Measurements from ENCODE around the gene REPS1. TPM values are rescaled to one million over a fixed set of nuclear protein-coding genes. Genes with fewer than 3 reads are reported as not detected.

The REPS1 gene
- total and polyA plus RNA-seq, 2 experiments from 2014 or later = 30.0 to 43.1 TPM

DNA sequence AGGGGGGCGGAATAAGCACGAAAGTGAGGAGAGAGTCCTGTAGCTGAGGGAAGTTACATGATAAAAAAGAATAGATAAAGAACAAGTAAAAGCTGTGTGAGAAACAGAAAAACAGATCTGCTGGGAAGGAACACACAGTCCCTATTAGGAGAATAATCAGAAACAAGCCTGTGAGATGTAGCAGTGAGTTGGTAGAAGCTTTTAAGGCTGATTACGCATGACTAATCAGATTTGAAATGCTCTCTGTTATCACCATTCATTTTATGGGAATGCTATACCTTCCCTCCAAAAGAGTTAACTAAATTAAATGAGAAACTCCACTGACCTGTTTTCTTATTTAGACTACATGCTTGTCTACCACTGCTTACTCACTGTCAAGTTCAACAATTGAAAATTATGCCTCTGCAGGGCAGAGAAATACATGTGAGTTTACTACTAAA is 15.8 kb downstream of the REPS1 start:
- Histone ChIP-seq H3K27ac (peak overlapping the region; percentile 33), H3K27me3 (no peaks in the 10 kb centered on the region), H3K9me2 (replicated peaks; ENCODE audit: insufficient read depth) (no peaks in the 10 kb centered on the region), H2AFZ (no peak overlapping the region), H3K9me3 (ENCODE audit: low read depth) (no peaks in the 10 kb centered on the region), H4K20me1 (ENCODE audit: insufficient read depth, poor library complexity, severe bottlenecking) (peaks cover 44% of the 10 kb centered on the region), H3K4me3 (no peak overlapping the region), H3K36me3 (replicated peaks; ENCODE audit: insufficient read depth, low read depth) (no peaks in the 10 kb centered on the region), H3K4me2 (peak overlapping the region; percentile 12), H3K79me2 (peaks cover 99% of the 10 kb centered on the region), H3K4me1 (ENCODE audit: insufficient read depth) (peaks cover 13% of the 10 kb centered on the region)
- no peak for TF ChIP-seq EZH2 (IDR thresholded peaks at IDR 0.05; ENCODE audit: borderline replicate concordance)
- no peak for DNase-seq (ENCODE audit: low spot score)
- WGBS (ENCODE audit: low lambda C conversion rate, missing lambda C conversion rate) = 75% methylated on average over 3 of the region's 3 CpGs

GRCh38 chr6:138971601-138972000 is 16.5 kb downstream of the REPS1 start:
- TF ChIP-seq EZH2phosphoT487 (IDR thresholded peaks at IDR 0.05; ENCODE audit: low read depth, severe bottlenecking, unreplicated experiment) (no peak), EZH2 (IDR thresholded peaks at IDR 0.05; ENCODE audit: borderline replicate concordance) (no peak)
- TF ChIP-seq, protein P1, sequence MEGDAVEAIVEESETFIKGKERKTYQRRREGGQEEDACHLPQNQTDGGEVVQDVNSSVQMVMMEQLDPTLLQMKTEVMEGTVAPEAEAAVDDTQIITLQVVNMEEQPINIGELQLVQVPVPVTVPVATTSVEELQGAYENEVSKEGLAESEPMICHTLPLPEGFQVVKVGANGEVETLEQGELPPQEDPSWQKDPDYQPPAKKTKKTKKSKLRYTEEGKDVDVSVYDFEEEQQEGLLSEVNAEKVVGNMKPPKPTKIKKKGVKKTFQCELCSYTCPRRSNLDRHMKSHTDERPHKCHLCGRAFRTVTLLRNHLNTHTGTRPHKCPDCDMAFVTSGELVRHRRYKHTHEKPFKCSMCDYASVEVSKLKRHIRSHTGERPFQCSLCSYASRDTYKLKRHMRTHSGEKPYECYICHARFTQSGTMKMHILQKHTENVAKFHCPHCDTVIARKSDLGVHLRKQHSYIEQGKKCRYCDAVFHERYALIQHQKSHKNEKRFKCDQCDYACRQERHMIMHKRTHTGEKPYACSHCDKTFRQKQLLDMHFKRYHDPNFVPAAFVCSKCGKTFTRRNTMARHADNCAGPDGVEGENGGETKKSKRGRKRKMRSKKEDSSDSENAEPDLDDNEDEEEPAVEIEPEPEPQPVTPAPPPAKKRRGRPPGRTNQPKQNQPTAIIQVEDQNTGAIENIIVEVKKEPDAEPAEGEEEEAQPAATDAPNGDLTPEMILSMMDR (IDR thresholded peaks at IDR 0.05; ENCODE audit: poor library complexity) = no peak
- Histone ChIP-seq H3K4me2 (peak overlapping the region; percentile 27), H3K4me1 (ENCODE audit: insufficient read depth) (peaks cover 13% of the 10 kb centered on the region)

GRCh38 chr6:138970856-138971425 is 17.1 kb downstream of the REPS1 start:
- TF ChIP-seq, protein P1 (IDR thresholded peaks at IDR 0.05; ENCODE audit: poor library complexity) = no peak
- TF ChIP-seq EZH2phosphoT487 (IDR thresholded peaks at IDR 0.05; ENCODE audit: low read depth, severe bottlenecking, unreplicated experiment) (no peak), EZH2 (IDR thresholded peaks at IDR 0.05; ENCODE audit: borderline replicate concordance) (no peak)
- peak; percentile 38 for DNase-seq (ENCODE audit: low spot score)
- no peak overlapping the region for H3K4me2 ChIP-seq
- H3K79me2 ChIP-seq = peaks cover 99% of the 10 kb centered on the region
- no peak overlapping the region for H2AFZ ChIP-seq
- peaks cover 33% of the 10 kb centered on the region for H4K20me1 ChIP-seq (ENCODE audit: insufficient read depth, poor library complexity, severe bottlenecking)
- H3K4me1 ChIP-seq (ENCODE audit: insufficient read depth) = peaks cover 13% of the 10 kb centered on the region
- no peaks in the 10 kb centered on the region for H3K36me3 ChIP-seq (replicated peaks; ENCODE audit: insufficient read depth, low read depth)
- no peaks in the 10 kb centered on the region for H3K9me2 ChIP-seq (replicated peaks; ENCODE audit: insufficient read depth)
- no peaks in the 10 kb centered on the region for H3K27me3 ChIP-seq
- H3K9me3 ChIP-seq (ENCODE audit: low read depth) = no peaks in the 10 kb centered on the region
- WGBS (ENCODE audit: low lambda C conversion rate, missing lambda C conversion rate) = 50% methylated on average over 1 of the region's 1 CpG
- H3K4me3 ChIP-seq = no peak overlapping the region
- H3K27ac ChIP-seq = peak overlapping the region; percentile 44

More at GRCh38 chr6:138971601-138972000, 16.5 kb downstream of the REPS1 start:
- Histone ChIP-seq H3K27ac (peak overlapping the region; percentile 33), H3K79me2 (peaks cover 99% of the 10 kb centered on the region), H2AFZ (no peak overlapping the region), H4K20me1 (ENCODE audit: insufficient read depth, poor library complexity, severe bottlenecking) (peaks cover 38% of the 10 kb centered on the region), H3K4me3 (no peak overlapping the region), H3K9me3 (ENCODE audit: low read depth) (no peaks in the 10 kb centered on the region), H3K9me2 (replicated peaks; ENCODE audit: insufficient read depth) (no peaks in the 10 kb centered on the region), H3K27me3 (no peaks in the 10 kb centered on the region), H3K36me3 (replicated peaks; ENCODE audit: insufficient read depth, low read depth) (no peaks in the 10 kb centered on the region)
- WGBS (ENCODE audit: low lambda C conversion rate, missing lambda C conversion rate) = 88% methylated on average over 3 of the region's 3 CpGs
- DNase-seq (ENCODE audit: low spot score) = no peak

- Histone ChIP-seq H3K27me3 (no peaks in the 10 kb centered on the region), H3K4me2 (no peak overlapping the region), H3K4me1 (ENCODE audit: insufficient read depth) (peaks cover 13% of the 10 kb centered on the region), H3K9me3 (ENCODE audit: low read depth) (no peaks in the 10 kb centered on the region), H3K27ac (no peak overlapping the region), H3K36me3 (replicated peaks; ENCODE audit: insufficient read depth, low read depth) (no peaks in the 10 kb centered on the region), H2AFZ (no peak overlapping the region), H3K79me2 (peaks cover 99% of the 10 kb centered on the region), H3K4me3 (no peak overlapping the region), H4K20me1 (ENCODE audit: insufficient read depth, poor library complexity, severe bottlenecking) (peaks cover 36% of the 10 kb centered on the region), H3K9me2 (replicated peaks; ENCODE audit: insufficient read depth) (no peaks in the 10 kb centered on the region)
- DNase-seq (ENCODE audit: low spot score) = no peak
- WGBS (ENCODE audit: low lambda C conversion rate, missing lambda C conversion rate) = 84% methylated on average over 3 of the region's 3 CpGs
- TF ChIP-seq EZH2phosphoT487 (IDR thresholded peaks at IDR 0.05; ENCODE audit: low read depth, severe bottlenecking, unreplicated experiment) = no peak
- TF ChIP-seq EZH2 (IDR thresholded peaks at IDR 0.05; ENCODE audit: borderline replicate concordance) = no peak
- TF ChIP-seq, protein P1 (IDR thresholded peaks at IDR 0.05; ENCODE audit: poor library complexity) = no peak
Measured at GRCh38 chr6:138970159-138970558, 17.9 kb downstream of the REPS1 start.
